SK-MEL-5 (cell line): Measurements from ENCODE around the gene LAMA3. TPM values are rescaled to one million over a fixed set of nuclear protein-coding genes. Genes with fewer than 3 reads are reported as not detected.

ENCODE experiments used
- DNase-seq: peaks from one replicate; pipeline ENCODE4 v3.0.0-alpha.2; 2016; ENCODE audit warnings: low read depth, low spot score
- in situ Hi-C: cut with HindIII; loops from 2 replicates; pipeline ENCODE4 v1.10.0; 2016; ENCODE audit warnings: low sequenced_read_pairs, high pct_unique_total_duplicates, low pct_unique_long_range_greater_than_20kb
- total RNA-seq: library from RNA; depleted of rRNA; stranded (reverse); fragments of >200 nt; shearing (Covaris generic); gene quantifications from 2 replicates; pipeline ENCODE4 v1.2.3, GENCODE V29; 2014

LAMA3 gene
- total RNA-seq, 1 experiment from 2014 or later: 1.1 TPM

GRCh38 chr18:23941791-23942190 is 252.5 kb downstream of the LAMA3 start:
- no peak for DNase-seq
- in situ Hi-C loops: no loop called here

- in situ Hi-C loops: no loop called here
- no peak for DNase-seq
Observed at GRCh38 chr18:23943104-23943503, 253.9 kb downstream of the LAMA3 start.

DNA sequence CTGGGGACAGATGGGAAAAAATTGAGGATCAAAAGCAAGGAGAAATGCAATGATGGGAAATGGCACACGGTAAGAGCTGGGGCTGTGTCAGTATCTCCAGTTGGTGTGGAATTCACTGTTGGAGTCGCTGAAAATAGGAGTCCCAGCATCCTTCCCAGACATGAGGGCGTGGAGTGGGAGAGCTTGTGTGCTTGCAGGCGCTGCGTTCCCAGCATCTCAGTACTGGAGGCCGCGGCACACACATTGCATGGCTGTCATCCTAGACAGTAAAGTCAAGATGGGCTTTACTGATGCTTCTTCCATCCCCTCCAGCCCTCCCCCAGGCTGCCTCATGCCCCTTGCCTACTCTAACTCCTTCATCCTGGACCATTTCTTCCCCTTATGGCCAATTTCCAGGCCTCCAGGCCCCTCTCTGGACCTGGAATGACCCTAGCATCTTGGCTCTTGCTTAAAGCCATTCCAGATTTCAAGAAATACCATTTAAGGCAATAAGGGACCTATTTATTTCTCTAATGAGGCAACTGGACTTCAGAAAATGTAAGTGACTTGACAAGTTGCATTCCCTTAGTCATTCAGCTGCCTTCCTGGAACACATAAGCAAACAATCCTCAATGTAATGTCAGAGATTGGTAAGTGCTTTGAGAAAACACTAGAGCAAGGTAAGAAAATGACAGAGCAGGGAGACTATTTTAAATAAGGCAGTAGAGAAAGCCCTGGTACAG is 254.8 kb downstream of the LAMA3 start:
- DNase-seq: no peak
- in situ Hi-C loops: no loop called here

GRCh38 chr18:23945416-23946079 is 256.3 kb downstream of the LAMA3 start:
- in situ Hi-C loops: no loop called here

DNA sequence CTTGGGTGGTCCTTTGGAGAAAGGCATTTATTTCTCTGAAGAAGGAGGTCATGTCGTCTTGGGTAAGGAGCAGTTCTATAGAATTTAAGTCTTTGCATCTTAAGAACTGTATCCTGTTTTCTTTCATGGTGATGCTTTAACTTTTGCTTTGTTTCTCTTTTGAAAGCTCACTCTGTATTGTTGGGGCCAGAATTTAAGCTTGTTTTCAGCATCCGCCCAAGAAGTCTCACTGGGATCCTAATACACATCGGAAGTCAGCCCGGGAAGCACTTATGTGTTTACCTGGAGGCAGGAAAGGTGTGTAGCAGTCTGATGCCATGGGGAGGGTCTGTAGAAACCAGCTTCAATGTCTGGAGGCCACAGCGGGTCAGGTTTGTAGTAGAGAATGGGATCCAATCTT is 260.6 kb downstream of the LAMA3 start:
- in situ Hi-C loops: no loop called here
- DNase-seq: no peak

More at GRCh38 chr18:23945416-23946079, 256.3 kb downstream of the LAMA3 start:
- no peak for DNase-seq

GRCh38 chr18:23950644-23951043 is 261.4 kb downstream of the LAMA3 start:
- in situ Hi-C loops: no loop called here
- DNase-seq: no peak

DNA sequence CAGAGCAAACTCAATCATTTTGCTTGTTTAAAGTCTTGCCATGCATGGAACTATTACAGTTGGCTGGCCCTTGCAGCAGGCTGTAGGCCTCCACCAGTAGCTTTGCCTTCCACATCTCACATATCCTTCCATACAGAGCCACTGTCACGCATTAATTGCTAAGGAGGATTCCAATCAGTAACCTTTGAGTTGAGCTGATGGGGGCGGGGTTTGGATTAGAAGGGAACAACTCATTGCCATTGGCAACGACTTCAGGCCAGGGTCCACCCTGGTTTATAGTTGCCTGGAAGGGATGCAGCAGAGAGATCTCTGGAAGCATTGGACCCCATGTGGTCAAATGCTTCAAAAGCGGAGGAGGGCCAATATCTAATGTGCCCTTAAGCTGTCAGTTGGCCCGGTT is 262.0 kb downstream of the LAMA3 start:
- in situ Hi-C loops: no loop called here
- no peak for DNase-seq

DNA sequence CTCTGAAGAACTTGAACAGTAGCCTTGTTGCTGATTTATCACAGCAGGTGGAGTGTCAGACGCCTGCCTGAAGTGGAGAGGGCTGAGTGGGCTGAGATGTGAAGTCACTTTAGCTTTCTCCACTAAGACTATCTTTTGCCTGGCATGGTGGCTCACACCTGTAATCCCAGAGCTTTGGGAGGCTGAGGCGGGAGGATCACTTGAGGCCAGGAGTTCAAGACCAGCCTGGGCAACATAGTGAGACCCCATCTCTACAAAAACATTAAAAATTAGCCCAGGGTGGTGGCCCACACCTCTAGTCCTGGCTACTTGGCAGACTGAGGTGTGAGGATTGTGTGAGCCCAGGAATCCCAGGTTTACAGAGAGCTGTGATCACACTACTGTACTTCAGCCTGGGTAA is 264.7 kb downstream of the LAMA3 start:
- in situ Hi-C loops: no loop called here

DNA sequence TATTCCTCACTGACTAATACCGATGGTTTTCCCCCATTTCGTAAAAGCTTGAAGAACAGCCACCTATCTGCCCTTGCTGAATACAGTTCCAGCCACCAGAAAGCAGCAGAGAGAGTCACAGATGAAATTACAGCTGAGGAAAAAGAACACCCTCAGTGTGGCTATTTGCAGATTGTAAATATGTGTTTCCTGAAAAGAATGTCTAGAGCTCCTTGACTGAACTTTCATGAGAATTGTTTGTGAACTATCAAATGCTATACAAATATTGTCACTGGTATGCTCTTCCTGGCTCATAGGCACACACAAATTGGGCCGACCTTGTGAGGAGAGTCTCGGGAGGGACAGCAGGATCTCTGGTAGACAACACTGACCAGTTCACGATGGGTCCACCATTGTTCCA is 267.2 kb downstream of the LAMA3 start:
- DNase-seq: no peak
- in situ Hi-C loops: no loop called here

More for the DNA sequence above, 264.7 kb downstream of the LAMA3 start:
- DNase-seq: no peak

DNA sequence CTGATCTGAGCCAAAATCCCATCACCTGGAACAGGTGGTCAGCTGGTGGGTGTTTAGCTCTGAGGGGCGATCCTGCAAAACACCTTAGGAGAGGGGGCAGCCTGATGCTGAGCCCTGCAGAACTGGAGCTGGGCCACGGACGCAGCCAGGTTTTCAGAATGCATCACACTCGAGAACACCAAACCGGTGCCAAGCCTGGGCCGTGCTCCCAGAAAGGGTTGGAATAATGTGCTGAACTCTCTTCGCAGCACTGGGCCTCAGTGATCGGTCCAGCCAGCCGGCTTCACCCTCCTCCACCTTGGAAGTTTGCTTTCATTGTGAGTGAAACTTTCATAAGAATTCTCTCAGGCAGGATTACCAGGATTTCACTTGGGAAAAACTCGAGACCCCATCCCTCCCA is 268.8 kb downstream of the LAMA3 start:
- in situ Hi-C loops: no loop called here
- no peak for DNase-seq

DNA sequence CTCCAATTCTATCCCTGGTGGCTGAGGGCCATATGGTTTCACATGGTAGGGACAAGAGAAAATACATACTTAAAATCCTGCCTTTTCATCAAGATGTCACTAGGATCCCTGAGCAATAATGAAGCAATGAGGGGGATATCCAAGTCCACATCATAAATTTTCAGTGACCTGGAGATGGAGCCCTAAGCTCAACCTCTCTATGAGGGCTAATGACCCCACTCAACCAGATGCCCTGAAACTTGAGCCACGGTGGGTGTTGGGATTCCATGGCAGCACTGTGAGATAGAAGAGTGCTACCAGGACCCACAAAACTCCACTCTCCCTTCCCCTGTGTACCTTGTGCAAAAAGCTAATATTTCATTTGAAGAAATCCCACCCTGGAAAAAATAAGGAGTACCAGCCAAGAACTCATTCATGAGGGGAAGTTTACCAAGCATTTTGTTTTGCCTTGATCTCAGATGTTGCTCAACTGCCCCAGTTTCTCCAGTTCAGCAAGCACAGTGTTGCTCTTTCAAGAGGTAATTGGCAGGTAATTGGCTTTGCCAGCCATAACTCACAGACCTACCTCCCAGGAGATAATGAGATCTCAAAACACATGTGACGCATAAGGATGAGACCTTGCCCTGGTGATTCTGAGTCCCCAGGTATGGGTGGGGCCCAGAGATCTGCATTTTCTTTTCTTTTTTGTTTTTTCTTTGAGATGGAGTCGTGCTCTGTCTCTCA is 274.4 kb downstream of the LAMA3 start:
- in situ Hi-C loops: no loop called here
- DNase-seq: peak; percentile 38

- in situ Hi-C loops: no loop called here
- no peak for DNase-seq
Observed at GRCh38 chr18:23964282-23965238, 275.3 kb downstream of the LAMA3 start.

DNA sequence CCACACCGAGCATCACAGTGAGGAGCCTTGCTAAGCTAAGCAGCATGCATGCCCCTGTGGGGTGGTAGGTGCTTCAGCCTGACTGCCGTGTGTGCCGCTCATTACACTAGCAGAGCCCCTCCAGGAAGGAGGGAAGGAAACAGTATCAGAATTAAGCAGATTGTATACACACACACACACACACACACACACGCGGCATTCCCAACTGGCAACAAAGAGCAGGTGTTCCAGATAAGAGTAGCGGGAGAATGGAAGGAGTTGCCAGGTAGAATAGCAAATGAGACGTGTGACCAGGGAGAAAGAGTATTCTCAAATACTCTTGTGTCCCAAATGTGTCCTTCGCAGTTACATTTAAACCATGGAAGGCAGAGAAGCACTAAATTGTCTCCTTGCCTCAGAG is 277.7 kb downstream of the LAMA3 start:
- DNase-seq: no peak
- in situ Hi-C loops: no loop called here

GRCh38 chr18:23967321-23968089 is 278.3 kb downstream of the LAMA3 start:
- in situ Hi-C loops: no loop called here
- DNase-seq: no peak

- no peak for DNase-seq
- in situ Hi-C loops: no loop called here
Observed at GRCh38 chr18:23968638-23969604, 279.7 kb downstream of the LAMA3 start.

DNA sequence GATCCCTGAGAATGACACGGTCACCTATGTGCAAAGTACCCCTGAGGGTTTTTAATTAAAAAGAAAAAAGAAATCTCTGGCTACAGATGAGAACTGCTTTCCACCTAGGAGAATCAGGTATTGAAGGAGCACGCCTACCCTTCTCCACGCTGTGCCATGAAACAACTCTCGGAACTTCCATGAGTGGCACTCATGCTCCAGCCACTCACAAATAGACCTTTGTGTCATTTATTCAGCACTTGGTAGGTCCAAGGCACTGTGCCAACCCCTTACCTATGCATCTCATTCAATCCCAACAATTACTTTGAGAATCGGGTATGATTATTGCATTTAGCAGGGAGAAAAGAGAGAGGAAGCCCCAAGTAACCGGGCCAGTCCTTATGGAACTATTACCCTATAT is 280.4 kb downstream of the LAMA3 start:
- no peak for DNase-seq
- in situ Hi-C loops: no loop called here
